Medulla oblongata (tissue), 1 donor: ENCODE measurements around the gene TWIST2.
A peak's percentile ranks its signal among the peaks of the same experiment; 100 is the strongest.

Experiments
- DNase-seq: peaks from one replicate; pipeline ENCODE4 v3.0.0-alpha.2; 2015; ENCODE audit errors: extremely low spot score

Gene TWIST2

DNA sequence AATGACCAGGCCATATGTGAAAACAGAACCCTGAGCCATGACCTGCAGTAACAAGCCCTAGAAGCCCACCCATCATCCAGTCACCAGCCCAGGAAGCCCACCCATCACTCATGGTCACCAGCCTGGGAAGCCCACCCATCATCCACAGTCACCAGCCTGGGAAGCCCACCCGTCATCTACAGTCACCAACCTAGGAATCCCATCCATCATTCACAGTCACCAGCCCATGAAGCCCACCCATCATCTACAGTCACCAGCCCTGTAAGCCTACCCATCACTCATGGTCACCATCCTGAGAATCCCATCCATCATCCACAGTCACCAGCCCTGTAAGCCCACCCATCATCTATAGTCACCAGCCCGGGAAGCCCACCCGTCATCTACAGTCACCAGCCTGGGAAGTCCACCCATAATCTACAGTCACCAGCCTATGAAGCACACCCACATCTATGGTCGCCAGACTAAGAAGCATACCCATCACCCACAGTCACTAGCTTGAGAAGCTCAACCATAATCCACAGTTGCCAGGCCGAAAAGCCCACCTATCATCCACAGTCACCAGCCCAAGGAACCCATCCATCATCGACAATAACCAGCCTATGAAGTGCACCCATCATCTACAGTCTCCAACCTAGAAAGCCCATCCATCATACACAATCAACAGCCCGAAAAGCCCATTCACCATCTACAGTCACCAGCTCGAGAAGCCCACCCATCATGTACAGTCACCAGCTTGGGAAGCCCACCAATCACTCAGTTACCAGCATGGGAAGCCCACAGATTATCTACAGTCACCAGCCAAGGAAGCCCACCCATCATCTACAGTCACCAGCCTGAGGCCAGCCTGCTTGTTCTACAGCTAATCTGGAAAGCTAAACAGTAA lies 91.9 kb downstream of the TWIST2 start:
- no peak for DNase-seq

GRCh38 chr2:238940806-238941205 lies 92.9 kb downstream of the TWIST2 start:
- DNase-seq, result no peak

- no peak for DNase-seq
These were observed 93.4 kb downstream of the TWIST2 start for GRCh38 chr2:238941262-238941792.

GRCh38 chr2:238942080-238942725 lies 94.3 kb downstream of the TWIST2 start:
- DNase-seq, result no peak

- DNase-seq, result no peak
These were observed 94.9 kb downstream of the TWIST2 start for GRCh38 chr2:238942726-238943300.

GRCh38 chr2:238943338-238944067 lies 95.6 kb downstream of the TWIST2 start:
- DNase-seq, result no peak

- DNase-seq, result peak; percentile 38
These were observed 97.7 kb downstream of the TWIST2 start for GRCh38 chr2:238945433-238946150.

GRCh38 chr2:238946318-238947242 lies 98.7 kb downstream of the TWIST2 start:
- DNase-seq, result no peak

- no peak for DNase-seq
These were observed 99.4 kb downstream of the TWIST2 start for GRCh38 chr2:238947243-238947760.

DNA sequence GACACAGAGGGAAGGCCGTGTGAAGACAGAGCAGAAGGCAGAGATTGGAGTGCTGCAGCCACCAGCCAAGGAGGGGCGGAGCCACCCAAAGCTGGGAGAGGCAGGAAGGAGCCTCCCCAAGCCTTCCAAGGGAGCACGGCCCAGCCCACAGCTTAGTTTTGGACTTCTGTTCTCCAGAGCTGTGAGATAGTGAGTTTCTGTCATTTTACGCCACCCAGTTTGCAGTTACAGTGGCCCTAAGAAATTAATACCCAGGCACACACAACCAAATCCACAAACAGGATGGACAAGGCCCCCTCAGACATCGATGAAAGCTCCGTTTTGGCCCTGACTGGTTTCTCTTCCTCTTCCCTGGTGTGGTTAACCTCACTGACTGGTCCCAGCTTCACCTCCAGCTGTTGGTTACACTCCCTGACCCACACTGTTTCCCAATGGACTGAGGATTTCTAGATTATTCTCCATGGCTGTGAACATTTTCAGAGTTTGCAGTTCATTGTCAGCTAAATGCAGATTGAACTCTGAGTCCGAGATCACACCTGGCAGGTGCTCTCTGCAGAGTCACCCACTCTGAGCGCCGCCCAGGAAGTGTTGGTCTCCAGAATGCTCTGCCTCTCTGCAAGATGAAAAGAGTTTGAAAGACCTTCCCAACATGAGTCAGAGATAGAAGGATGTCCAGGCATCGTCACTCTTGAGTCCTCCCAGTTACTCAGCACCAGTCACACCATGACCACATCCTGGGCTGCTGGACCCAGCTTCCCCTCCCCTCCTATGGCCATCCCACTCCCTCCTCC lies 100.2 kb downstream of the TWIST2 start:
- peak; percentile 46 for DNase-seq

GRCh38 chr2:238948765-238949641 lies 101.1 kb downstream of the TWIST2 start:
- DNase-seq, result no peak

DNA sequence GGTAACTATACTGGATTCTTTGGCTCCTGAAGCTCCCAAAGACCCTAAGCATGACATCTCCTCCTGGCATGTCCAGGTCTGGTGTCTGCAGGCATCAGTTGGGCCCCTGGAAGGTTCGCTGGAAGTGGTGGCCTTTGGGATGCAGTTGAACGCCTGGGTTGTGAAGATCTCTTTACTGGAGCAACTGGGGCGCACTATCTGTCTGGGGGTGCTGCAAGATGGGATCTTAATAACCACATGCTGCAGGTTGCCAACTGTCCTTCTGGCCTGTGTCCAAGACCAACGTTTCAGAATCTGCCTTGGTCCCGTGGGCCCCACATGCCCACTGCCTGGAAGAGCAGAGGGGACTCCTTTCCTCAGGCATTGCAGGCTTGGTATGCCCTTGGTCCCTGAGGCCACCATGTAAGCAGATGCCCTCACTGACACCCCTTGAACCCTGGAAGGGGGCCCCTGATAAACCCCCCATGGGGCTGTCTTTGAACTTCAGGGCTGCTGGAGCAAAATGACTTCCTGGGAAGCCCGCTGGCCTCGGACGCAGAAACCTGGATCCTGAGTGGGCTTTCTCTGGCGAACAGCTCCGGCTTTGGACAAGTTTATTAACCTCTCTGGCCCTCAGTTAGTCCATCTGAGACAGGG lies 101.9 kb downstream of the TWIST2 start:
- no peak for DNase-seq

DNA sequence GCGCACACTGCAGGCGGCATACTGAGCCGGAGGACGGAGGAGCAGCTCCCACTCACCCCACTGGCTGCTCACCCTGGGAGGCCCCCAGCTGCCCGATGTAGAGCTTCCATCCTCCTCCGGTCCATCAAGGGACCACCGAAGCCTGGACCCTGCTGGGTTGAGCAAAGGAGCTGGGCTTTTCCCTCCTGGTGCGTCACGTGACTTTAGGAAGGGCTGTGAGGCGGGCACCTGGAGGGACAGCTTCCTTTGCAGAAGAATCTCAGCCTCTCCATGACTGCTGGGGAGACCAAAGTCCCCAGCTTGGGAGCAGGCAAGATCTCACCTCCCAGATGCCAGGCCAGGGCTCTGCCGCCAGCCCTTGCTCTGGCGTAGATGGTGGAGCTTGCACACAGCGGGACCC lies 102.7 kb downstream of the TWIST2 start:
- DNase-seq, result no peak

DNA sequence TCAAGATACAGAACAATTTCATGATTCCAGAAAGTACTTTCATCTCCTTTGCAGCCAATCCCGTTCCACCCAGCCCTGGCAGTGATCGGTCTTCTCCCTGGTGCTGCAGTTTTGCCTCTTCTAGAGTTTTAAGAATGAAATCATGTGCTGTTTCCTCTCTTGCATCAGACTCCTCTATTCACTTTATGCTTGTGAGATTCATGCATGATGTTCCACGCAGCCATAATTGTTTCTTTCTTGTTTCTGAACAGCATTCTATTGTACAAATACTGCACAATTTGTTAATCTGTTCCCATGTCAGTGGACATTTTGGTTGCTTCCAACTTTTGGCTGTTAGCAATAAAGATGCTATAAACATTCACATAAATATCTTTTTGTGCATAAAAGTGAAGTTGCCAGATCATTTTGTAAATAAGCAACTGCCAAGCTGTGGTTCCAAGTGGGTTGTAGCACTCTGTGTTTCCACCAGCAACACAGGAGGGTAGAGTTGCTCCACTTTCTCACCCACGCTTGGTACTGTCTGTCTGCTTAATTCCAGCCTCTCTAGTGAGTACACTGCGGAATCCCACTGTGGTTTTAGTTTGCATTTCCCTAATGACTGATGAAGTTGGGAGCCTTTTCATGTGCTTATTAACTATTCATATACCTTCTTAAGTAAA lies 104.5 kb downstream of the TWIST2 start:
- DNase-seq, result peak; percentile 21

DNA sequence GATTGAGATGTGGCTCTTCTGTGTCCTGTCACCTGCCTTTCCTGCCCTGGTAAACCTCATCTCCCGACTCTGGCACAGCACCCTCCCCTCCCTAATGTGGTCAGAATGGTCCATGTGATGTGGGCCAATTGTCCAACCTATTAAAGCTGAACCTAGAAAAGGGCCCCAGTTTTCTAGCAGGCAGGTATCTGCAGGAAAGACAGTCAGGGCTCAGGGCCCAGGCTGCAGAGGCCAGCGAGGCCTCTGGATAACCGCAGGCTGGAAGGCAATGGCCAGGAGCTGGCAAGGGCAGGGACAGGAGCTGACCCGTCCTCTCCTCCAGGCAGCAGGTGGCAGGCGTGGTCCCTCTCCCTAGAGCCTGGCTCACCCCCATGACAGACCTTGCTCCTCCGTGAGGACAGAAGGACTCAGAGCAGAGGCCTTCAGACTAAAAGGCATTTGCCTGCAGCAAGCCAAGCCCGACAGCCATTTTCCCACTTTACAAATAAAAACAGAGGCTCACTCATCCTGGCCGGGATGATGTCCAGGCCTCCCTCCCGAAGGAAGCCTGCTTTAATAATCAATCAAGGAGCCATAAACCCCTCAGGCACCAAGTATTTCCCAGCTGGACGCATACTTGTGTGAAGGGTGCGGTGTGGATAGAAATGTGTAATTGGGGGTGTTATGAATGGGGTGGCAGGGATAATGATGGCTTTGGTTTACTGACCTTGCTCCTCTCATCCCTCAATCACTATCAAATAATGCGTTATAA lies 107.1 kb downstream of the TWIST2 start:
- no peak for DNase-seq
